HepG2 (cell line): Measurements from ENCODE around the gene EWSR1. TPM values are rescaled to one million over a fixed set of nuclear protein-coding genes. Genes with fewer than 3 reads are reported as not detected.

Experiments
- ATAC-seq: fragments of 200-7000 bp; cut with Tn5 transposase; 3 replicates; pipeline ENCODE4 v1.9.1; 2020; ENCODE audit warnings: mild to moderate bottlenecking, moderate library complexity
- BruUV-seq: library from RNA; stranded (reverse); fragments of 400-500 nt; replicated peaks from 2 replicates; lab custom pipeline; 2021; lab: Mats Ljungman, UMichigan
- CTCF ChIA-PET: fragments of 300-600 bp; formaldehyde crosslinking; extraction: SDS; loops from one replicate; lab custom pipeline; 2021; ENCODE audit warnings: low total read pairs, inconsistent platforms, low intra/inter-chr PET ratio; lab: Yijun Ruan, JAX
- POLR2A ChIA-PET: fragments of 350-600 bp; sonication (Branson Sonifier 250); formaldehyde crosslinking; loops from one replicate; lab custom pipeline; 2020; ENCODE audit warnings: antibody characterized with exemption, inconsistent platforms; lab: Yijun Ruan, JAX
- DNase-seq: peaks from one replicate; pipeline ENCODE4 v3.0.0-alpha.2; 2015; ENCODE audit warnings: low spot score
- FAIRE-seq: peaks from 3 replicates; lab custom pipeline; 2011; peaks lifted over from hg19 to GRCh38; lab: Jason Lieb, UNC
- H2AFZ ChIP-seq: one replicate; pipeline ENCODE4 v1.6.1; 2011; ENCODE audit warnings: low read length, inconsistent platforms
- H3K27ac ChIP-seq: fragments of 300-600 bp; 3 replicates; pipeline ENCODE4 v1.8.0; 2011; ENCODE audit warnings: mixed run types, mild to moderate bottlenecking, mixed read lengths, low read length, inconsistent platforms; ENCODE audit not compliant: insufficient read depth; ENCODE audit errors: extremely low read length
- H3K27me3 ChIP-seq, 2 experiments: fragments of 200-600 bp in 1 of 2; 2 replicates in 1 of 2; 3 replicates in 1 of 2; pipeline versions ENCODE4 v1.6.0 to v1.8.0; 2011; ENCODE audit warnings: low read length in 2 of 2, mild to moderate bottlenecking in 2 of 2, moderate library complexity in 2 of 2, inconsistent platforms in 1 of 2; ENCODE audit not compliant: insufficient read depth in 2 of 2, control insufficient read depth in 1 of 2
- H3K36me3 ChIP-seq, 2 experiments: fragments of 200-600 bp in 1 of 2; replicated peaks in 1 of 2; 2 replicates in 1 of 2; 3 replicates in 1 of 2; pipeline versions ENCODE4 v1.5.1 to v1.8.0; 2011; ENCODE audit warnings: low read length in 2 of 2, inconsistent platforms in 1 of 2; ENCODE audit not compliant: insufficient read depth in 2 of 2, control insufficient read depth in 1 of 2
- H3K4me1 ChIP-seq: 2 replicates; pipeline ENCODE4 v1.5.1; 2012; ENCODE audit warnings: low read length, inconsistent platforms; ENCODE audit not compliant: insufficient read depth
- H3K4me2 ChIP-seq: 2 replicates; pipeline ENCODE4 v1.6.0; 2011; ENCODE audit warnings: low read depth, low read length, inconsistent platforms
- H3K4me3 ChIP-seq, 3 experiments: fragments of 200-600 bp in 1 of 3; sonication (generic), shearing (Covaris generic) in 1 of 3; replicated peaks in 1 of 3; 2 replicates each; pipeline ENCODE4 v1.5.1; 2011 to 2016; ENCODE audit warnings: low read length in 3 of 3, inconsistent platforms in 2 of 3, low read depth in 2 of 3, mild to moderate bottlenecking in 2 of 3, control low read depth in 1 of 3, mixed read lengths in 1 of 3; ENCODE audit not compliant: insufficient read depth in 1 of 3
- H3K79me2 ChIP-seq: one replicate; pipeline ENCODE4 v1.6.1; 2011; ENCODE audit warnings: low read length, inconsistent platforms; ENCODE audit not compliant: insufficient read depth
- H3K9ac ChIP-seq: 2 replicates; pipeline ENCODE4 v1.6.0; 2011; ENCODE audit warnings: mild to moderate bottlenecking, low read depth, low read length, inconsistent platforms; ENCODE audit not compliant: insufficient read depth
- H3K9me3 ChIP-seq: 2 replicates; pipeline ENCODE4 v1.5.1; 2012; ENCODE audit warnings: mild to moderate bottlenecking, low read length
- H4K20me1 ChIP-seq: 2 replicates; pipeline ENCODE4 v1.6.0; 2011; ENCODE audit warnings: inconsistent platforms, mild to moderate bottlenecking, low read length, moderate library complexity; ENCODE audit not compliant: insufficient read depth
- AGO2 ChIP-seq: fragments of 200-400 bp; formaldehyde crosslinking; optimal IDR thresholded peaks from 2 replicates; pipeline ENCODE3; 2017; ENCODE audit warnings: mild to moderate bottlenecking, low read depth, low read length, moderate library complexity
- FIP1L1 ChIP-seq: fragments of 200-400 bp; formaldehyde crosslinking; IDR thresholded peaks from 2 replicates; pipeline ENCODE4 v1.6.1; 2018; ENCODE audit warnings: low read depth, mild to moderate bottlenecking, low read length, moderate library complexity, borderline replicate concordance; ENCODE audit not compliant: insufficient read depth
- HMG20A ChIP-seq: IDR thresholded peaks from 2 replicates; pipeline ENCODE4 v1.6.1; 2016; ENCODE audit warnings: borderline replicate concordance
- KDM2A ChIP-seq: sonication (generic); formaldehyde crosslinking; IDR thresholded peaks from 2 replicates; pipeline ENCODE4 v1.4.0; 2020; ENCODE audit warnings: low read depth, missing genetic modification reagents, borderline replicate concordance
- NAIF1 ChIP-seq: sonication (generic); formaldehyde crosslinking; IDR thresholded peaks from 2 replicates; pipeline ENCODE4 v1.5.0; 2020; ENCODE audit warnings: mild to moderate bottlenecking, missing genetic modification reagents, borderline replicate concordance
- RELA ChIP-seq: sonication (generic); formaldehyde crosslinking; IDR thresholded peaks from 2 replicates; pipeline ENCODE4 v1.4.0; 2020; ENCODE audit warnings: missing genetic modification reagents
- SP1 ChIP-seq, 2 experiments: fragments of 450-650 bp in 1 of 2; sonication (generic) in 1 of 2; formaldehyde crosslinking in 1 of 2; IDR thresholded peaks; 2 replicates each; pipeline versions ENCODE4 v1.4.0 to v1.6.1; 2016 to 2020; ENCODE audit warnings: missing genetic modification reagents in 1 of 2
- TAF15 ChIP-seq: fragments of 200-400 bp; formaldehyde crosslinking; IDR thresholded peaks from one replicate; pipeline ENCODE4 v1.6.1; 2018; ENCODE audit warnings: mild to moderate bottlenecking, low read depth, low read length; ENCODE audit not compliant: poor library complexity, severe bottlenecking
- TRIM22 ChIP-seq: fragments of 450-650 bp; IDR thresholded peaks from 2 replicates; pipeline ENCODE4 v1.6.1; 2017
- ZNF12 ChIP-seq: sonication (generic); formaldehyde crosslinking; IDR thresholded peaks from 2 replicates; pipeline ENCODE4 v1.5.0; 2020; ENCODE audit warnings: missing genetic modification reagents
- WGBS: methylation state at CpG from one replicate; pipeline ENCODE4 v1.1.6; 2017; ENCODE audit warnings: low lambda C conversion rate; 5-methylcytosine and 5-hydroxymethylcytosine counted together
- in situ Hi-C: cut with HindIII; loops from 2 replicates; pipeline ENCODE4 v1.10.0; 2017; ENCODE audit warnings: low pct_unique_long_range_greater_than_20kb; ENCODE audit not compliant: extremely low pct_ligation_motif_present
- intact Hi-C: fragments of 100-400 bp; cut with micrococcal nuclease; formaldehyde crosslinking; loops from one replicate; pipeline ENCODE4 v1.10.0; 2022; ENCODE audit not compliant: unreplicated experiment
- polyA plus RNA-seq, 8 experiments: library from polyadenylated mRNA; depleted of rRNA in 3 of 8; stranded (reverse) in 7 of 8; unstranded in 1 of 8; fragments of >200 nt; fragmentation: Illumina TruSeq in 4 of 8; extraction: Trizol in 4 of 8; gene quantifications; 2 replicates each; pipeline versions ENCODE4 v1.2.1 to v1.2.3, GENCODE V29; 2011 to 2016; ENCODE audit warnings: low read depth in 4 of 8, missing spikeins in 1 of 8, mixed read lengths in 1 of 8; ENCODE audit not compliant: insufficient read depth in 1 of 8
- total RNA-seq, 5 experiments: library from RNA; depleted of rRNA; stranded (reverse); fragments of >200 nt; fragmentation: Illumina TruSeq; extraction: Trizol; gene quantifications; 2 replicates each; pipeline ENCODE4 v1.2.3, GENCODE V29; 2016; ENCODE audit warnings: low read depth in 1 of 5

The EWSR1 gene
- total and polyA plus RNA-seq, 2 of the 13 experiments (the other 11 are each of a cell fraction or from before 2014, with no cell fraction given), result 211 to 326 TPM

GRCh38 chr22:29330753-29331152 is 62.7 kb downstream of the EWSR1 start (continued):
- no peak for TF ChIP-seq TRIM22
- TF ChIP-seq TAF15, result no peak
- TF ChIP-seq ZNF12 (CRISPR knock-in tag), result no peak

GRCh38 chr22:29331213-29331612 is 63.1 kb downstream of the EWSR1 start:
- ATAC-seq (no peak), FAIRE-seq (no peak), DNase-seq (no peak)
- intact Hi-C loops (no loop called here), in situ Hi-C loops (no loop called here)
- H2AFZ ChIP-seq, result no peak overlapping the region
- POLR2A ChIA-PET, result no interaction called here
- H3K4me2 ChIP-seq, result no peak overlapping the region
- no peak overlapping the region for H3K4me3 ChIP-seq
- WGBS, result 98% methylated on average over 6 of the region's 8 CpGs
- no peaks in the 10 kb centered on the region for H4K20me1 ChIP-seq
- peaks cover 14% of the 10 kb centered on the region for H3K4me1 ChIP-seq
- H3K79me2 ChIP-seq, result no peaks in the 10 kb centered on the region
- TF ChIP-seq AGO2 (peak; percentile 8), HMG20A (CRISPR knock-in tag) (no peak), RELA (CRISPR knock-in tag) (no peak), KDM2A (CRISPR knock-in tag) (no peak), SP1 (IDR thresholded peaks at IDR 0.05) (no peak), SP1 (CRISPR knock-in tag; IDR thresholded peaks at IDR 0.05) (no peak), FIP1L1 (no peak), NAIF1 (CRISPR knock-in tag) (no peak)
- H3K27me3 ChIP-seq, result no peaks in the 10 kb centered on the region
- H3K9me3 ChIP-seq, result no peaks in the 10 kb centered on the region
- CTCF ChIA-PET, result no interaction called here
- no peak overlapping the region for H3K9ac ChIP-seq
- H3K27ac ChIP-seq, result no peak overlapping the region
- peaks cover 6 to 20% of the 10 kb centered on the region in 2 experiments for H3K36me3 ChIP-seq
- no TSS peak for BruUV-seq
